HepG2 (cell line): Measurements from ENCODE around the gene TOB1. TPM values are rescaled to one million over a fixed set of nuclear protein-coding genes. Genes with fewer than 3 reads are reported as not detected.
A peak's percentile ranks its signal among the peaks of the same experiment; 100 is the strongest.

Source experiments
- ADNP ChIP-seq: sonication (generic); formaldehyde crosslinking; IDR thresholded peaks from 2 replicates; pipeline ENCODE4 v1.4.0; 2020; ENCODE audit warnings: missing genetic modification reagents
- ATF7 ChIP-seq, 2 experiments: fragments of 450-650 bp in 1 of 2; sonication (generic) in 1 of 2; formaldehyde crosslinking in 1 of 2; IDR thresholded peaks; 2 replicates each; pipeline versions ENCODE4 v1.4.0 to v1.6.1; 2016 to 2020; ENCODE audit warnings: antibody characterized with exemption in 1 of 2, mild to moderate bottlenecking in 1 of 2, missing genetic modification reagents in 1 of 2
- CAMTA2 ChIP-seq: sonication (generic); formaldehyde crosslinking; IDR thresholded peaks from 2 replicates; pipeline ENCODE4 v1.4.0; 2020; ENCODE audit warnings: mild to moderate bottlenecking, missing genetic modification reagents, borderline replicate concordance
- DMTF1 ChIP-seq: sonication (generic); formaldehyde crosslinking; IDR thresholded peaks from 2 replicates; pipeline ENCODE4 v1.4.0; 2020; ENCODE audit warnings: mild to moderate bottlenecking, missing genetic modification reagents
- DPF2 ChIP-seq: sonication (generic); formaldehyde crosslinking; IDR thresholded peaks from 2 replicates; pipeline ENCODE4 v1.4.0; 2020; ENCODE audit warnings: mild to moderate bottlenecking, low read depth, missing genetic modification reagents, borderline replicate concordance
- ETV5 ChIP-seq: IDR thresholded peaks from 2 replicates; pipeline ENCODE4 v1.6.1; 2018; ENCODE audit warnings: missing biosample characterization, missing genetic modification reagents, inconsistent platforms, borderline replicate concordance
- FOSL1 ChIP-seq: sonication (generic); formaldehyde crosslinking; IDR thresholded peaks from 2 replicates; pipeline ENCODE4 v1.9.0; 2021; ENCODE audit warnings: missing genetic modification reagents, borderline replicate concordance
- NONO ChIP-seq, 2 experiments: fragments of 450-650 bp in 1 of 2; sonication (generic) in 1 of 2; formaldehyde crosslinking in 1 of 2; IDR thresholded peaks in 1 of 2; conservative IDR thresholded peaks in 1 of 2; 2 replicates each; pipeline versions ENCODE4 v1.6.1 to v1.8.0; 2017 to 2022; ENCODE audit warnings: mild to moderate bottlenecking in 1 of 2, missing genetic modification reagents in 1 of 2, moderate library complexity in 1 of 2
- REXO4 ChIP-seq: sonication (generic); formaldehyde crosslinking; IDR thresholded peaks from 2 replicates; pipeline ENCODE4 v1.8.0; 2022; ENCODE audit warnings: missing genetic modification reagents, mild to moderate bottlenecking, borderline replicate concordance
- SIN3B ChIP-seq: fragments of 150-350 bp; IDR thresholded peaks from 2 replicates; pipeline ENCODE4 v1.6.1; 2014; ENCODE audit warnings: low read length
- ZNF24 ChIP-seq: fragments of 450-650 bp; IDR thresholded peaks from 2 replicates; pipeline ENCODE4 v1.6.1; 2017; ENCODE audit warnings: antibody characterized with exemption, mild to moderate bottlenecking
- ZNF431 ChIP-seq: sonication (generic); formaldehyde crosslinking; IDR thresholded peaks from 2 replicates; pipeline ENCODE4 v1.9.0; 2022; ENCODE audit warnings: missing genetic modification reagents, low read depth, mild to moderate bottlenecking, borderline replicate concordance
- ZNF768 ChIP-seq: sonication (generic); formaldehyde crosslinking; IDR thresholded peaks from 2 replicates; pipeline ENCODE4 v1.4.0; 2020; ENCODE audit warnings: missing genetic modification reagents
- ZNF83 ChIP-seq: sonication (generic); formaldehyde crosslinking; IDR thresholded peaks from 2 replicates; pipeline ENCODE4 v1.4.0; 2020; ENCODE audit warnings: missing genetic modification reagents, mild to moderate bottlenecking, borderline replicate concordance
- polyA plus RNA-seq, 8 experiments: library from polyadenylated mRNA; depleted of rRNA in 3 of 8; stranded (reverse) in 7 of 8; unstranded in 1 of 8; fragments of >200 nt; fragmentation: Illumina TruSeq in 4 of 8; extraction: Trizol in 4 of 8; gene quantifications; 2 replicates each; pipeline versions ENCODE4 v1.2.1 to v1.2.3, GENCODE V29; 2011 to 2016; ENCODE audit warnings: low read depth in 4 of 8, missing spikeins in 1 of 8, mixed read lengths in 1 of 8; ENCODE audit not compliant: insufficient read depth in 1 of 8
- total RNA-seq, 5 experiments: library from RNA; depleted of rRNA; stranded (reverse); fragments of >200 nt; fragmentation: Illumina TruSeq; extraction: Trizol; gene quantifications; 2 replicates each; pipeline ENCODE4 v1.2.3, GENCODE V29; 2016; ENCODE audit warnings: low read depth in 1 of 5
- TF ChIP-seq, protein P1 (sequence below): sonication (generic); formaldehyde crosslinking; IDR thresholded peaks from 2 replicates; pipeline ENCODE4 v1.4.0; 2020; ENCODE audit warnings: missing genetic modification reagents
- TF ChIP-seq, protein P2 (sequence below): sonication (generic); formaldehyde crosslinking; IDR thresholded peaks from 2 replicates; pipeline ENCODE4 v1.4.0; 2020; ENCODE audit warnings: missing genetic modification reagents, borderline replicate concordance

Gene TOB1
- total and polyA plus RNA-seq, 2 of the 13 experiments (the other 11 are each of a cell fraction or from before 2014, with no cell fraction given) = 21.9 to 57.7 TPM

- 0 out of 2 replicates have a peak, but pooled peaks have one; percentile 32 for TF ChIP-seq DMTF1
- no peak for TF ChIP-seq SIN3B
- TF ChIP-seq ADNP (CRISPR knock-in tag) = no peak; the same call in 1 of the 2 replicates
- no peak for TF ChIP-seq NONO (IDR thresholded peaks at IDR 0.05)
- TF ChIP-seq NONO (CRISPR knock-in tag; conservative IDR thresholded peaks at IDR 0.05) = no peak
- TF ChIP-seq, protein P1, sequence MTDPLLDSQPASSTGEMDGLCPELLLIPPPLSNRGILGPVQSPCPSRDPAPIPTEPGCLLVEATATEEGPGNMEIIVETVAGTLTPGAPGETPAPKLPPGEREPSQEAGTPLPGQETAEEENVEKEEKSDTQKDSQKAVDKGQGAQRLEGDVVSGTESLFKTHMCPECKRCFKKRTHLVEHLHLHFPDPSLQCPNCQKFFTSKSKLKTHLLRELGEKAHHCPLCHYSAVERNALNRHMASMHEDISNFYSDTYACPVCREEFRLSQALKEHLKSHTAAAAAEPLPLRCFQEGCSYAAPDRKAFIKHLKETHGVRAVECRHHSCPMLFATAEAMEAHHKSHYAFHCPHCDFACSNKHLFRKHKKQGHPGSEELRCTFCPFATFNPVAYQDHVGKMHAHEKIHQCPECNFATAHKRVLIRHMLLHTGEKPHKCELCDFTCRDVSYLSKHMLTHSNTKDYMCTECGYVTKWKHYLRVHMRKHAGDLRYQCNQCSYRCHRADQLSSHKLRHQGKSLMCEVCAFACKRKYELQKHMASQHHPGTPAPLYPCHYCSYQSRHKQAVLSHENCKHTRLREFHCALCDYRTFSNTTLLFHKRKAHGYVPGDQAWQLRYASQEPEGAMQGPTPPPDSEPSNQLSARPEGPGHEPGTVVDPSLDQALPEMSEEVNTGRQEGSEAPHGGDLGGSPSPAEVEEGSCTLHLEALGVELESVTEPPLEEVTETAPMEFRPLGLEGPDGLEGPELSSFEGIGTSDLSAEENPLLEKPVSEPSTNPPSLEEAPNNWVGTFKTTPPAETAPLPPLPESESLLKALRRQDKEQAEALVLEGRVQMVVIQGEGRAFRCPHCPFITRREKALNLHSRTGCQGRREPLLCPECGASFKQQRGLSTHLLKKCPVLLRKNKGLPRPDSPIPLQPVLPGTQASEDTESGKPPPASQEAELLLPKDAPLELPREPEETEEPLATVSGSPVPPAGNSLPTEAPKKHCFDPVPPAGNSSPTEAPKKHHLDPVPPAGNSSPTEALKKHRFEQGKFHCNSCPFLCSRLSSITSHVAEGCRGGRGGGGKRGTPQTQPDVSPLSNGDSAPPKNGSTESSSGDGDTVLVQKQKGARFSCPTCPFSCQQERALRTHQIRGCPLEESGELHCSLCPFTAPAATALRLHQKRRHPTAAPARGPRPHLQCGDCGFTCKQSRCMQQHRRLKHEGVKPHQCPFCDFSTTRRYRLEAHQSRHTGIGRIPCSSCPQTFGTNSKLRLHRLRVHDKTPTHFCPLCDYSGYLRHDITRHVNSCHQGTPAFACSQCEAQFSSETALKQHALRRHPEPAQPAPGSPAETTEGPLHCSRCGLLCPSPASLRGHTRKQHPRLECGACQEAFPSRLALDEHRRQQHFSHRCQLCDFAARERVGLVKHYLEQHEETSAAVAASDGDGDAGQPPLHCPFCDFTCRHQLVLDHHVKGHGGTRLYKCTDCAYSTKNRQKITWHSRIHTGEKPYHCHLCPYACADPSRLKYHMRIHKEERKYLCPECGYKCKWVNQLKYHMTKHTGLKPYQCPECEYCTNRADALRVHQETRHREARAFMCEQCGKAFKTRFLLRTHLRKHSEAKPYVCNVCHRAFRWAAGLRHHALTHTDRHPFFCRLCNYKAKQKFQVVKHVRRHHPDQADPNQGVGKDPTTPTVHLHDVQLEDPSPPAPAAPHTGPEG (CRISPR knock-in tag) = no peak
- TF ChIP-seq ZNF24 = 0 out of 2 replicates have a peak, but pooled peaks have one; percentile 38
- TF ChIP-seq DPF2 (CRISPR knock-in tag) = no peak
- TF ChIP-seq, protein P2, sequence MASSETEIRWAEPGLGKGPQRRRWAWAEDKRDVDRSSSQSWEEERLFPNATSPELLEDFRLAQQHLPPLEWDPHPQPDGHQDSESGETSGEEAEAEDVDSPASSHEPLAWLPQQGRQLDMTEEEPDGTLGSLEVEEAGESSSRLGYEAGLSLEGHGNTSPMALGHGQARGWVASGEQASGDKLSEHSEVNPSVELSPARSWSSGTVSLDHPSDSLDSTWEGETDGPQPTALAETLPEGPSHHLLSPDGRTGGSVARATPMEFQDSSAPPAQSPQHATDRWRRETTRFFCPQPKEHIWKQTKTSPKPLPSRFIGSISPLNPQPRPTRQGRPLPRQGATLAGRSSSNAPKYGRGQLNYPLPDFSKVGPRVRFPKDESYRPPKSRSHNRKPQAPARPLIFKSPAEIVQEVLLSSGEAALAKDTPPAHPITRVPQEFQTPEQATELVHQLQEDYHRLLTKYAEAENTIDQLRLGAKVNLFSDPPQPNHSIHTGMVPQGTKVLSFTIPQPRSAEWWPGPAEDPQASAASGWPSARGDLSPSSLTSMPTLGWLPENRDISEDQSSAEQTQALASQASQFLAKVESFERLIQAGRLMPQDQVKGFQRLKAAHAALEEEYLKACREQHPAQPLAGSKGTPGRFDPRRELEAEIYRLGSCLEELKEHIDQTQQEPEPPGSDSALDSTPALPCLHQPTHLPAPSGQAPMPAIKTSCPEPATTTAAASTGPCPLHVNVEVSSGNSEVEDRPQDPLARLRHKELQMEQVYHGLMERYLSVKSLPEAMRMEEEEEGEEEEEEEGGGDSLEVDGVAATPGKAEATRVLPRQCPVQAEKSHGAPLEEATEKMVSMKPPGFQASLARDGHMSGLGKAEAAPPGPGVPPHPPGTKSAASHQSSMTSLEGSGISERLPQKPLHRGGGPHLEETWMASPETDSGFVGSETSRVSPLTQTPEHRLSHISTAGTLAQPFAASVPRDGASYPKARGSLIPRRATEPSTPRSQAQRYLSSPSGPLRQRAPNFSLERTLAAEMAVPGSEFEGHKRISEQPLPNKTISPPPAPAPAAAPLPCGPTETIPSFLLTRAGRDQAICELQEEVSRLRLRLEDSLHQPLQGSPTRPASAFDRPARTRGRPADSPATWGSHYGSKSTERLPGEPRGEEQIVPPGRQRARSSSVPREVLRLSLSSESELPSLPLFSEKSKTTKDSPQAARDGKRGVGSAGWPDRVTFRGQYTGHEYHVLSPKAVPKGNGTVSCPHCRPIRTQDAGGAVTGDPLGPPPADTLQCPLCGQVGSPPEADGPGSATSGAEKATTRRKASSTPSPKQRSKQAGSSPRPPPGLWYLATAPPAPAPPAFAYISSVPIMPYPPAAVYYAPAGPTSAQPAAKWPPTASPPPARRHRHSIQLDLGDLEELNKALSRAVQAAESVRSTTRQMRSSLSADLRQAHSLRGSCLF (CRISPR knock-in tag) = no peak
- TF ChIP-seq REXO4 = no peak
- TF ChIP-seq CAMTA2 = peak; percentile 90; the same call in 1 of the 2 replicates
- no peak for TF ChIP-seq ETV5 (CRISPR knock-in tag)
- TF ChIP-seq ATF7 (IDR thresholded peaks at IDR 0.05) = no peak
- no peak for TF ChIP-seq ATF7 (CRISPR knock-in tag; IDR thresholded peaks at IDR 0.05)
- no peak for TF ChIP-seq FOSL1 (CRISPR knock-in tag)
- no peak for TF ChIP-seq ZNF83 (CRISPR knock-in tag)
- TF ChIP-seq ZNF431 = no peak
- TF ChIP-seq ZNF768 (CRISPR knock-in tag) = no peak
These were observed 290 bp downstream of the TOB1 start (continued) for GRCh38 chr17:50865868-50866260.
